A673 (cell line): ENCODE results near the gene KCNH5. TPM values are rescaled to one million over a fixed set of nuclear protein-coding genes. Genes with fewer than 3 reads are reported as not detected.
A peak's percentile ranks its signal among the peaks of the same experiment; 100 is the strongest.

Experiments used
- BruUV-seq: library from RNA; stranded (reverse); fragments of 400-500 nt; replicated peaks from 2 replicates; lab custom pipeline; 2021; lab: Mats Ljungman, UMichigan
- CTCF ChIA-PET: fragments of 300-600 bp; sonication (Branson Sonifier 250); formaldehyde crosslinking; loops from one replicate; lab custom pipeline; 2022; ENCODE audit warnings: antibody characterized with exemption; lab: Charles Lee
- POLR2A ChIA-PET: fragments of 300-600 bp; sonication (Branson Sonifier 250); formaldehyde crosslinking; loops from one replicate; lab custom pipeline; 2022; ENCODE audit warnings: antibody characterized with exemption; ENCODE audit not compliant: low non-redundant PET; lab: Charles Lee
- DNase-seq: peaks from one replicate; pipeline ENCODE4 v3.0.0-alpha.2; 2015; ENCODE audit warnings: low spot score
- H3K27ac ChIP-seq: fragments of 200-600 bp; sonication (generic); 2 replicates; pipeline ENCODE4 v1.5.1; 2016; ENCODE audit warnings: mixed run types, low read depth, mild to moderate bottlenecking, mixed read lengths, antibody characterized with exemption, low read length; ENCODE audit not compliant: poor library complexity, severe bottlenecking
- H3K27me3 ChIP-seq: fragments of 200-600 bp; sonication (generic); replicated peaks from 2 replicates; pipeline ENCODE4 v1.6.1; 2017; ENCODE audit warnings: mixed run types, low read depth, mild to moderate bottlenecking, mixed read lengths, antibody characterized with exemption, low read length; ENCODE audit not compliant: insufficient read depth, poor library complexity
- H3K36me3 ChIP-seq: fragments of 200-600 bp; sonication (generic); 2 replicates; pipeline ENCODE4 v1.6.1; 2016; ENCODE audit warnings: mixed run types, mild to moderate bottlenecking, mixed read lengths, antibody characterized with exemption, low read length; ENCODE audit not compliant: insufficient read depth, poor library complexity, severe bottlenecking
- H3K4me1 ChIP-seq: fragments of 200-600 bp; sonication (generic); 2 replicates; pipeline ENCODE4 v1.6.1; 2017; ENCODE audit warnings: mixed run types, mild to moderate bottlenecking, mixed read lengths, antibody characterized with exemption, low read length; ENCODE audit not compliant: insufficient read depth, poor library complexity, severe bottlenecking
- H3K4me3 ChIP-seq: fragments of 200-600 bp; sonication (generic); 2 replicates; pipeline ENCODE4 v1.5.1; 2016; ENCODE audit warnings: low read depth, mixed run types, mild to moderate bottlenecking, mixed read lengths, low read length; ENCODE audit not compliant: poor library complexity, severe bottlenecking
- H3K9me3 ChIP-seq: fragments of 200-600 bp; sonication (generic); 2 replicates; pipeline ENCODE4 v1.6.1; 2016; ENCODE audit warnings: mixed run types, low read depth, mild to moderate bottlenecking, mixed read lengths, antibody characterized with exemption, low read length; ENCODE audit not compliant: poor library complexity, severe bottlenecking
- EZH2 ChIP-seq: fragments of 200-600 bp; sonication (generic); IDR thresholded peaks from 2 replicates; pipeline ENCODE4 v1.6.1; 2017; ENCODE audit warnings: borderline replicate concordance, low read depth, mild to moderate bottlenecking, mixed read lengths, antibody characterized with exemption, low read length; ENCODE audit not compliant: poor library complexity, severe bottlenecking
- intact Hi-C: fragments of 100-400 bp; cut with micrococcal nuclease; formaldehyde crosslinking; loops from one replicate; pipeline ENCODE4 v1.10.0; 2022; ENCODE audit not compliant: unreplicated experiment
- total RNA-seq: library from RNA; stranded (reverse); gene quantifications from 2 replicates; pipeline ENCODE4 v1.2.3, GENCODE V29; 2021
- TF ChIP-seq, protein P1 (sequence below): fragments of 300-800, 200-600 bp; sonication (generic); conservative IDR thresholded peaks from 2 replicates; pipeline ENCODE4 v1.5.1; 2017; ENCODE audit warnings: low read depth, mild to moderate bottlenecking, antibody characterized with exemption, low read length, moderate library complexity, mixed read lengths

The KCNH5 gene
- total RNA-seq, 1 experiment from 2014 or later: 27.9 TPM

GRCh38 chr14:62745496-62745895, 299.8 kb downstream of the KCNH5 start:
- no peak for DNase-seq
- intact Hi-C loops: no loop called here
- POLR2A ChIA-PET: no interaction called here
- Histone ChIP-seq H3K4me1 (peaks cover 28% of the 10 kb centered on the region), H3K9me3 (no peaks in the 10 kb centered on the region), H3K4me3 (no peak overlapping the region), H3K27ac (no peak overlapping the region), H3K27me3 (no peaks in the 10 kb centered on the region), H3K36me3 (no peaks in the 10 kb centered on the region)
- no TSS peak for BruUV-seq
- TF ChIP-seq EZH2: no peak
- TF ChIP-seq, protein P1, sequence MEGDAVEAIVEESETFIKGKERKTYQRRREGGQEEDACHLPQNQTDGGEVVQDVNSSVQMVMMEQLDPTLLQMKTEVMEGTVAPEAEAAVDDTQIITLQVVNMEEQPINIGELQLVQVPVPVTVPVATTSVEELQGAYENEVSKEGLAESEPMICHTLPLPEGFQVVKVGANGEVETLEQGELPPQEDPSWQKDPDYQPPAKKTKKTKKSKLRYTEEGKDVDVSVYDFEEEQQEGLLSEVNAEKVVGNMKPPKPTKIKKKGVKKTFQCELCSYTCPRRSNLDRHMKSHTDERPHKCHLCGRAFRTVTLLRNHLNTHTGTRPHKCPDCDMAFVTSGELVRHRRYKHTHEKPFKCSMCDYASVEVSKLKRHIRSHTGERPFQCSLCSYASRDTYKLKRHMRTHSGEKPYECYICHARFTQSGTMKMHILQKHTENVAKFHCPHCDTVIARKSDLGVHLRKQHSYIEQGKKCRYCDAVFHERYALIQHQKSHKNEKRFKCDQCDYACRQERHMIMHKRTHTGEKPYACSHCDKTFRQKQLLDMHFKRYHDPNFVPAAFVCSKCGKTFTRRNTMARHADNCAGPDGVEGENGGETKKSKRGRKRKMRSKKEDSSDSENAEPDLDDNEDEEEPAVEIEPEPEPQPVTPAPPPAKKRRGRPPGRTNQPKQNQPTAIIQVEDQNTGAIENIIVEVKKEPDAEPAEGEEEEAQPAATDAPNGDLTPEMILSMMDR: no peak
- CTCF ChIA-PET: no interaction called here

DNA sequence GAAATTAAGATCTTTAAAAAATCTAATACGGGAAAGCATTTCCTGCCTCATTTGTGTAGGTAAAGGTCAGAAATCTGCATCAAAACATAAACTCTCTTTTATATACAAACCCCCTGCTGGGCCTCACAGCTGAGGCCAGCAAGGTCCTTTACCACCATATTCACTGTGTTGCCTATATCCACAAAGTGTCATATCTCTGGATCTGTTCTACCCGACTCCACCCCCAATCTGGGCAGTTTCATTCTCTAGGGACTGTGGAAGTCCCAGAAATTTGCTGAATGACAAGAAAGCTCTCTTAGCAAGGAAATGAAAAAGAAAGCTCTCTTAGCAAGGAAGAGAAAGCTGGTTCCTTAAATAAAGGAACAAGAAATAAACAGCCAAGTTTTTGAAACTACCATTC, 301.7 kb downstream of the KCNH5 start:
- ChIA-PET POLR2A (no interaction called here), CTCF (no interaction called here)
- Histone ChIP-seq H3K36me3 (no peaks in the 10 kb centered on the region), H3K9me3 (no peaks in the 10 kb centered on the region), H3K4me1 (peaks cover 28% of the 10 kb centered on the region), H3K27ac (peak overlapping the region; percentile 17), H3K27me3 (no peaks in the 10 kb centered on the region), H3K4me3 (no peak overlapping the region)
- TF ChIP-seq EZH2: no peak
- TF ChIP-seq, protein P1: no peak
- intact Hi-C loops: no loop called here
- DNase-seq: peak; percentile 80
- BruUV-seq: no TSS peak

GRCh38 chr14:62743118-62743517, 302.1 kb downstream of the KCNH5 start:
- ChIA-PET POLR2A (no interaction called here), CTCF (no interaction called here)
- TF ChIP-seq, protein P1: no peak
- TF ChIP-seq EZH2: no peak
- H3K9me3 ChIP-seq: no peaks in the 10 kb centered on the region
- no peak for DNase-seq
- H3K27me3 ChIP-seq: no peaks in the 10 kb centered on the region
- no peak overlapping the region for H3K4me3 ChIP-seq
- no peak overlapping the region for H3K27ac ChIP-seq
- BruUV-seq: no TSS peak
- no peaks in the 10 kb centered on the region for H3K36me3 ChIP-seq
- intact Hi-C loops: no loop called here
- H3K4me1 ChIP-seq: peaks cover 28% of the 10 kb centered on the region
